Measurements from ENCODE around the gene PA2G4. TPM values are rescaled to one million over a fixed set of nuclear protein-coding genes. Genes with fewer than 3 reads are reported as not detected.

The PA2G4 gene
- total RNA-seq, 2 experiments from 2014 or later: 399 to 410 TPM

- no peak for DNase-seq
- peak overlapping the region; percentile 97 for H3K4me3 Mint-ChIP-seq
- no peaks in the 10 kb centered on the region for H3K27me3 Mint-ChIP-seq
- ChIA-PET POLR2A (interaction anchor here (0.9 to 3.8 kb wide), 5 partner anchors 9 to 95 kb away, joined by 3 to 45 read pairs (median 17); partner anchors contain the start of genes MYL6, MYL6B, RNF41 and RPL41), CTCF (interaction anchor here (0.9 to 7.8 kb wide), 16 partner anchors 9 to 131 kb away, joined by 3 to 118 read pairs (median 7); partner anchors contain the start of genes ANKRD52, MYL6, MYL6B and PA2G4)
- H3K4me1 Mint-ChIP-seq (ENCODE audit: low read depth): peaks cover 52% of the 10 kb centered on the region
- intact Hi-C loops (cut with micrococcal nuclease): loop anchor here (1.0 to 2.0 kb wide), 6 partner anchors 8 to 388 kb away; partner anchors contain the start of genes CS, MYL6, MYL6B and ZC3H10
- H3K9me3 Mint-ChIP-seq: no peaks in the 10 kb centered on the region
- peak overlapping the region; percentile 93 for H3K27ac Mint-ChIP-seq
- peaks cover 29% of the 10 kb centered on the region for H3K36me3 Mint-ChIP-seq
These were observed 22.4 kb downstream of the PA2G4 start for GRCh38 chr12:56126732-56127239.

- ChIA-PET POLR2A (interaction anchor here (0.5 to 3.8 kb wide), 11 partner anchors 10 to 154 kb away, joined by 3 to 45 read pairs (median 15); partner anchors contain the start of genes MYL6, MYL6B, PA2G4 and RAB5B), CTCF (interaction anchor here (0.7 to 7.8 kb wide), 16 partner anchors 10 to 201 kb away, joined by 3 to 118 read pairs (median 6); partner anchors contain the start of genes ANKRD52, MYL6, MYL6B and PA2G4)
- peaks cover 59% of the 10 kb centered on the region for H3K4me1 Mint-ChIP-seq (ENCODE audit: low read depth)
- no peaks in the 10 kb centered on the region for H3K27me3 Mint-ChIP-seq
- H3K36me3 Mint-ChIP-seq: peaks cover 36% of the 10 kb centered on the region
- no peaks in the 10 kb centered on the region for H3K9me3 Mint-ChIP-seq
- intact Hi-C loops (cut with micrococcal nuclease): loop anchor here (2.0 kb wide), 1 partner anchor 389 kb away; no protein-coding TSS in a partner anchor
- H3K4me3 Mint-ChIP-seq: peak overlapping the region; percentile 97
- H3K27ac Mint-ChIP-seq: peak overlapping the region; percentile 93
- DNase-seq: no peak
These were observed 23.1 kb downstream of the PA2G4 start for GRCh38 chr12:56127485-56127887.

- Mint-ChIP-seq H3K36me3 (peaks cover 39% of the 10 kb centered on the region), H3K4me1 (ENCODE audit: low read depth) (peaks cover 60% of the 10 kb centered on the region), H3K27ac (peak within 1 kb of the TSS; percentile 93), H3K27me3 (no peaks in the 10 kb centered on the region), H3K9me3 (no peaks in the 10 kb centered on the region), H3K4me3 (peak within 1 kb of the TSS; percentile 97)
- CTCF ChIA-PET: interaction anchor here (0.7 to 7.8 kb wide), 18 partner anchors 9 to 389 kb away, joined by 3 to 118 read pairs (median 5); partner anchors contain the start of genes ANKRD52, MYL6, MYL6B and PA2G4
- POLR2A ChIA-PET: interaction anchor here (0.5 to 3.8 kb wide), 15 partner anchors 10 to 966 kb away, joined by 3 to 45 read pairs (median 4); partner anchors contain the start of genes MYL6, MYL6B, PA2G4 and RAB5B
- peak; percentile 99 for DNase-seq
- intact Hi-C loops (cut with micrococcal nuclease): loop anchor here (1.0 to 2.0 kb wide), 2 partner anchors 24 to 389 kb away; partner anchors contain the start of gene PA2G4
These were observed 23.7 kb downstream of the PA2G4 start, which contains the start of gene ESYT1 for GRCh38 chr12:56127888-56128669. Gene ESYT1, plus strand, starts transcription at chr12:56128267. Its CDS starts 53 bp downstream, at chr12:56128320.

GRCh38 chr12:56128670-56129205 is 24.4 kb downstream of the PA2G4 start:
- DNase-seq: no peak
- CTCF ChIA-PET: interaction anchor here (0.9 to 7.8 kb wide), 14 partner anchors 8 to 390 kb away, joined by 3 to 118 read pairs (median 4); partner anchors contain the start of genes MYL6, MYL6B, PA2G4 and RPL41
- Mint-ChIP-seq H3K27ac (peak overlapping the region; percentile 93), H3K4me3 (peak overlapping the region; percentile 97), H3K27me3 (no peaks in the 10 kb centered on the region), H3K4me1 (ENCODE audit: low read depth) (peaks cover 63% of the 10 kb centered on the region), H3K36me3 (peaks cover 44% of the 10 kb centered on the region), H3K9me3 (no peaks in the 10 kb centered on the region)
- intact Hi-C loops (cut with micrococcal nuclease): loop anchor here (1.0 kb wide), 2 partner anchors 10 to 24 kb away; partner anchors contain the start of gene PA2G4
- POLR2A ChIA-PET: interaction anchor here (0.6 to 3.8 kb wide), 12 partner anchors 10 to 965 kb away, joined by 3 to 45 read pairs (median 10); partner anchors contain the start of genes MYL6, MYL6B, PA2G4 and RNF41

GRCh38 chr12:56129206-56129941 is 25.0 kb downstream of the PA2G4 start:
- ChIA-PET CTCF (interaction anchor here (1.0 to 7.8 kb wide), 4 partner anchors 12 to 60 kb away, joined by 3 to 118 read pairs (median 58); partner anchors contain the start of genes MYL6B, RPL41, SMARCC2 and ZC3H10), POLR2A (interaction anchor here (0.7 to 3.8 kb wide), 12 partner anchors 12 to 92 kb away, joined by 3 to 45 read pairs (median 10); partner anchors contain the start of genes MYL6, MYL6B, RNF41 and RPL41)
- Mint-ChIP-seq H3K4me3 (peak overlapping the region; percentile 97), H3K4me1 (ENCODE audit: low read depth) (peaks cover 65% of the 10 kb centered on the region), H3K27ac (peak overlapping the region; percentile 93), H3K9me3 (no peaks in the 10 kb centered on the region), H3K36me3 (peaks cover 51% of the 10 kb centered on the region), H3K27me3 (no peaks in the 10 kb centered on the region)
- intact Hi-C loops (cut with micrococcal nuclease): loop anchor here (1.0 kb wide), 1 partner anchor 9 kb away; no protein-coding TSS in a partner anchor
- DNase-seq: peak; percentile 80

- intact Hi-C loops (cut with micrococcal nuclease): loop anchor here (1.0 kb wide), 1 partner anchor 8 kb away; no protein-coding TSS in a partner anchor
- ChIA-PET CTCF (interaction anchor here (1.0 to 7.8 kb wide), 3 partner anchors 13 to 59 kb away, joined by 3 to 118 read pairs (median 62); partner anchors contain the start of genes MYL6B, RPL41, SMARCC2 and ZC3H10), POLR2A (interaction anchor here (0.7 to 2.6 kb wide), 6 partner anchors 12 to 64 kb away, joined by 3 to 17 read pairs (median 3); partner anchors contain the start of genes MYL6, MYL6B and SMARCC2)
- Mint-ChIP-seq H3K4me1 (ENCODE audit: low read depth) (peaks cover 63% of the 10 kb centered on the region), H3K27me3 (no peaks in the 10 kb centered on the region), H3K9me3 (no peaks in the 10 kb centered on the region), H3K4me3 (peak overlapping the region; percentile 97), H3K27ac (peak overlapping the region; percentile 93), H3K36me3 (peaks cover 51% of the 10 kb centered on the region)
- no peak for DNase-seq
These were observed 25.7 kb downstream of the PA2G4 start for GRCh38 chr12:56129942-56130495.

GRCh38 chr12:56130876-56131275 is 26.5 kb downstream of the PA2G4 start:
- intact Hi-C loops (cut with micrococcal nuclease): no loop called here
- no peaks in the 10 kb centered on the region for H3K27me3 Mint-ChIP-seq
- no peak for DNase-seq
- H3K27ac Mint-ChIP-seq: peak overlapping the region; percentile 11
- H3K4me3 Mint-ChIP-seq: no peak overlapping the region
- no peaks in the 10 kb centered on the region for H3K9me3 Mint-ChIP-seq
- H3K4me1 Mint-ChIP-seq (ENCODE audit: low read depth): peaks cover 61% of the 10 kb centered on the region
- H3K36me3 Mint-ChIP-seq: peaks cover 53% of the 10 kb centered on the region
- CTCF ChIA-PET: interaction anchor here (1.0 to 7.8 kb wide), 3 partner anchors 21 to 58 kb away, joined by 3 to 118 read pairs (median 3); partner anchors contain the start of genes MYL6B, PA2G4 and SMARCC2
- POLR2A ChIA-PET: no interaction called here

GRCh38 chr12:56134897-56135296 is 30.5 kb downstream of the PA2G4 start:
- Mint-ChIP-seq H3K27ac (no peak overlapping the region), H3K27me3 (no peaks in the 10 kb centered on the region), H3K4me1 (ENCODE audit: low read depth) (peaks cover 67% of the 10 kb centered on the region), H3K4me3 (no peak overlapping the region), H3K9me3 (no peaks in the 10 kb centered on the region), H3K36me3 (peaks cover 75% of the 10 kb centered on the region)
- ChIA-PET POLR2A (no interaction called here), CTCF (no interaction called here)
- intact Hi-C loops (cut with micrococcal nuclease): no loop called here
- no peak for DNase-seq

GRCh38 chr12:56137853-56138571 is 33.7 kb downstream of the PA2G4 start:
- ChIA-PET CTCF (interaction anchor here (0.8 to 1.8 kb wide), 6 partner anchors 10 to 84 kb away, joined by 3 to 6 read pairs (median 4); partner anchors contain the start of genes ESYT1, RNF41, SMARCC2 and ZC3H10), POLR2A (interaction anchor here (1.1 kb wide), 1 partner anchor 31 kb away, joined by 3 read pairs; no protein-coding TSS in a partner anchor)
- Mint-ChIP-seq H3K9me3 (no peaks in the 10 kb centered on the region), H3K27me3 (no peaks in the 10 kb centered on the region), H3K4me1 (ENCODE audit: low read depth) (peaks cover 61% of the 10 kb centered on the region), H3K27ac (peak overlapping the region; percentile 50), H3K4me3 (no peak overlapping the region), H3K36me3 (peaks cover 69% of the 10 kb centered on the region)
- DNase-seq: no peak
- intact Hi-C loops (cut with micrococcal nuclease): loop anchor here (1.0 kb wide), 1 partner anchor 9 kb away; no protein-coding TSS in a partner anchor
